Spleen (tissue), 11 donors: Measurements from ENCODE around the gene ABCC1. TPM values are rescaled to one million over a fixed set of nuclear protein-coding genes. Genes with fewer than 3 reads are reported as not detected.

ENCODE experiments used
- DNase-seq: peaks from one replicate; pipeline ENCODE4 v3.0.0-alpha.2; 2020
- H3K27ac ChIP-seq, 8 donors: fragments of 200-600 bp; sonication (generic) in 7 of 8; 1 replicate in 4 of 8; 2 replicates in 4 of 8; pipeline versions ENCODE4 v1.5.0 to v1.8.0; 2016 to 2021; ENCODE audit warnings: inconsistent platforms in 4 of 8, mild to moderate bottlenecking in 4 of 8, moderate library complexity in 1 of 8
- H3K27me3 ChIP-seq, 7 donors: fragments of 200-600 bp; sonication (generic) in 6 of 7; replicated peaks in 1 of 7; 1 replicate in 4 of 7; 2 replicates in 3 of 7; pipeline versions ENCODE4 v1.5.0 to v1.8.0; 2016 to 2021; ENCODE audit warnings: inconsistent platforms in 3 of 7, mild to moderate bottlenecking in 1 of 7
- H3K36me3 ChIP-seq, 6 donors: fragments of 200-600 bp; sonication (generic) in 5 of 6; 1 replicate in 4 of 6; 2 replicates in 2 of 6; pipeline versions ENCODE4 v1.5.0 to v1.8.0; 2016 to 2021; ENCODE audit warnings: inconsistent platforms in 2 of 6
- H3K4me1 ChIP-seq, 6 donors: fragments of 200-600 bp; sonication (generic) in 5 of 6; 1 replicate in 3 of 6; 2 replicates in 3 of 6; pipeline versions ENCODE4 v1.5.0 to v1.8.0; 2016 to 2021; ENCODE audit warnings: inconsistent platforms in 3 of 6
- H3K4me3 ChIP-seq, 8 donors: fragments of 200-600 bp; sonication (generic) in 7 of 8; 1 replicate in 4 of 8; 2 replicates in 4 of 8; pipeline versions ENCODE4 v1.5.0 to v1.8.0; 2016 to 2021; ENCODE audit warnings: inconsistent platforms in 4 of 8, mild to moderate bottlenecking in 4 of 8, moderate library complexity in 2 of 8
- H3K9me3 ChIP-seq, 8 donors: fragments of 200-600 bp; sonication (generic) in 7 of 8; 1 replicate in 4 of 8; 2 replicates in 4 of 8; pipeline versions ENCODE4 v1.5.0 to v1.8.0; 2016 to 2021; ENCODE audit warnings: inconsistent platforms in 4 of 8
- CTCF ChIP-seq, 11 experiments: fragments of 200-600 bp in 7 of 11; fragments of 450-650 bp in 4 of 11; sonication (generic) in 4 of 11; IDR thresholded peaks in 8 of 11; conservative IDR thresholded peaks in 3 of 11; 1 replicate in 7 of 11; 2 replicates in 4 of 11; pipeline versions ENCODE4 v1.4.0 to v1.8.0; 2016 to 2021; ENCODE audit warnings: antibody characterized with exemption in 11 of 11, inconsistent platforms in 4 of 11, mild to moderate bottlenecking in 1 of 11
- POLR2A ChIP-seq, 3 donors: fragments of 450-650 bp; IDR thresholded peaks; one replicate each; pipeline ENCODE4 v1.5.1; 2017; ENCODE audit warnings: antibody characterized with exemption in 3 of 3, mild to moderate bottlenecking in 1 of 3
- POLR2AphosphoS5 ChIP-seq, 3 donors: sonication (generic); formaldehyde crosslinking; IDR thresholded peaks; one replicate each; pipeline ENCODE4 v1.5.1; 2017; ENCODE audit warnings: antibody characterized with exemption in 3 of 3
- WGBS, 5 donors: extraction: QIAGEN DNeasy Blood & Tissue Kit in 3 of 5; methylation state at CpG; one replicate each; pipeline versions ENCODE4 v1.1.5 to v1.1.7; 2013 to 2018; 5-methylcytosine and 5-hydroxymethylcytosine counted together
- intact Hi-C: fragments of 100-400 bp; cut with DNase I; formaldehyde crosslinking; loops from one replicate; pipeline ENCODE4 v1.15.0; 2023; ENCODE audit warnings: low total_unique reads
- polyA plus RNA-seq, 3 donors: library from polyadenylated mRNA; stranded (reverse); fragments of 200-250 nt; gene quantifications; one replicate each; pipeline ENCODE4 v1.2.1, GENCODE V29; 2013
- total RNA-seq, 7 donors: library from RNA; depleted of rRNA in 3 of 7; stranded (reverse); fragments of >200 nt in 3 of 7; fragmentation: NEBNext Ultra II Directional in 4 of 7; extraction: Animal tissue kit (Norgen Biotek cat#: 25700) in 4 of 7; gene quantifications; one replicate each; pipeline versions ENCODE4 v1.1.0 to v1.2.1, GENCODE V29; 2016 to 2021
- donor health status: healthy with polysubstance abuse.
- donor health status: DM: no; HTN: no; CAD: no; lungs with moderate emphysema.
- donor health status: DM: no; HTN: no; CAD: no.
- donor health status: Bipolar disorder and iron deficiency.
- donor health status: healthy.
- donor health status: DM: no; HTN: no; CAD: no.
- donor health status: DM: yes; HTN: yes; CAD: no.

Gene ABCC1
- total and polyA plus RNA-seq, 10 donors: 7.8 to 65.7 (median 52.5) TPM

- TF ChIP-seq POLR2A (IDR thresholded peaks at IDR 0.05): no peak
- TF ChIP-seq POLR2AphosphoS5 (IDR thresholded peaks at IDR 0.05): no peak
- no peak for TF ChIP-seq CTCF (IDR thresholded peaks at IDR 0.05 in 8 of 11, conservative IDR thresholded peaks at IDR 0.05 in 3 of 11)
- no peak for DNase-seq
- 97 to 98% (median 98%) methylated on average over 8 to 15 of the region's 15 CpGs for WGBS, 5 donors
- H3K9me3 ChIP-seq: no peaks in the 10 kb centered on the region
- H3K36me3 ChIP-seq: peaks cover 6 to 100% (median 97%) of the 10 kb centered on the region in 6 donors
- no peak overlapping the region for H3K4me3 ChIP-seq
- H3K27me3 ChIP-seq: no peaks in the 10 kb centered on the region
- H3K27ac ChIP-seq: no peak overlapping the region
- intact Hi-C loops: no loop called here
- H3K4me1 ChIP-seq: no peaks in the 10 kb centered on the region
Measured at GRCh38 chr16:16138034-16138635, 188.7 kb downstream of the ABCC1 start.

- Histone ChIP-seq H3K9me3 (no peaks in the 10 kb centered on the region), H3K36me3 (peaks cover 6 to 100% (median 89%) of the 10 kb centered on the region in 6 donors), H3K27ac (no peak overlapping the region), H3K4me3 (no peak overlapping the region), H3K27me3 (no peaks in the 10 kb centered on the region), H3K4me1 (no peaks in the 10 kb centered on the region)
- no peak for DNase-seq
- intact Hi-C loops: no loop called here
- no peak for TF ChIP-seq CTCF (IDR thresholded peaks at IDR 0.05 in 8 of 11, conservative IDR thresholded peaks at IDR 0.05 in 3 of 11)
- TF ChIP-seq POLR2AphosphoS5 (IDR thresholded peaks at IDR 0.05): no peak
- TF ChIP-seq POLR2A (IDR thresholded peaks at IDR 0.05): no peak
- WGBS, 5 donors: 97 to 98% (median 98%) methylated on average over 10 of the region's 10 CpGs
Measured at GRCh38 chr16:16139061-16139460, 189.6 kb downstream of the ABCC1 start.

GRCh38 chr16:16139806-16140205 lies 190.4 kb downstream of the ABCC1 start:
- Histone ChIP-seq H3K4me3 (no peak overlapping the region), H3K36me3 (peaks cover 6 to 100% (median 82%) of the 10 kb centered on the region in 6 donors), H3K9me3 (no peaks in the 10 kb centered on the region), H3K27ac (no peak overlapping the region), H3K27me3 (no peaks in the 10 kb centered on the region), H3K4me1 (no peaks in the 10 kb centered on the region)
- 89 to 97% (median 96%) methylated on average over 7 of the region's 7 CpGs for WGBS, 5 donors
- intact Hi-C loops: no loop called here
- DNase-seq: no peak
- no peak for TF ChIP-seq POLR2AphosphoS5 (IDR thresholded peaks at IDR 0.05)
- TF ChIP-seq POLR2A (IDR thresholded peaks at IDR 0.05): no peak
- no peak for TF ChIP-seq CTCF (IDR thresholded peaks at IDR 0.05 in 8 of 11, conservative IDR thresholded peaks at IDR 0.05 in 3 of 11)

GRCh38 chr16:16140537-16140936 lies 191.1 kb downstream of the ABCC1 start:
- intact Hi-C loops: no loop called here
- no peak for TF ChIP-seq CTCF (IDR thresholded peaks at IDR 0.05 in 8 of 11, conservative IDR thresholded peaks at IDR 0.05 in 3 of 11)
- TF ChIP-seq POLR2A (IDR thresholded peaks at IDR 0.05): no peak
- TF ChIP-seq POLR2AphosphoS5 (IDR thresholded peaks at IDR 0.05): no peak
- Histone ChIP-seq H3K36me3 (peaks cover 6 to 100% (median 75%) of the 10 kb centered on the region in 6 donors), H3K27me3 (no peaks in the 10 kb centered on the region), H3K9me3 (no peaks in the 10 kb centered on the region), H3K27ac (no peak overlapping the region), H3K4me1 (no peaks in the 10 kb centered on the region), H3K4me3 (no peak overlapping the region)
- DNase-seq: no peak
- WGBS, 5 donors: 93 to 98% (median 97%) methylated on average over 4 of the region's 4 CpGs
